ENCODE results near the gene PTTG1IP. TPM values are rescaled to one million over a fixed set of nuclear protein-coding genes. Genes with fewer than 3 reads are reported as not detected.

Gene PTTG1IP
- total RNA-seq, 6 experiments from 2014 or later, result 54.3 to 195 (median 140) TPM

- WGBS (ENCODE audit: insufficient coverage, low coverage, low lambda C conversion rate, missing lambda C conversion rate), result 74% methylated on average over 7 of the region's 28 CpGs
- no peak for ATAC-seq
- H3K27me3 ChIP-seq, result no peaks in the 10 kb centered on the region
- no peaks in the 10 kb centered on the region for H3K36me3 ChIP-seq
- TF ChIP-seq CTCF (IDR thresholded peaks at IDR 0.05), result no peak
- TF ChIP-seq POLR2A (IDR thresholded peaks at IDR 0.05), result no peak
- peak overlapping the region; percentile 18 to 42 (median 27) for H3K4me3 ChIP-seq
- peak overlapping the region in 2 of 3 donors; percentile 65 to 66 for H3K27ac ChIP-seq
- no peaks in the 10 kb centered on the region for H3K9me3 ChIP-seq
- peaks cover 0 to 11% (median 5%) of the 10 kb centered on the region in 4 donors for H3K4me1 ChIP-seq
- DNase-seq, result peak in 2 of 3 donors; percentile 25 to 59
- intact Hi-C loops (cut with DNase I), result no loop called here
These were observed 46.6 kb upstream of the PTTG1IP start for GRCh38 chr21:44919913-44920693.

- WGBS (ENCODE audit: insufficient coverage, low coverage, low lambda C conversion rate, missing lambda C conversion rate), result 87% methylated on average over 6 of the region's 26 CpGs
- Histone ChIP-seq H3K27ac (peak overlapping the region in 1 of 3 donors; percentile 13), H3K4me1 (peaks cover 0 to 18% (median 8%) of the 10 kb centered on the region in 4 donors), H3K9me3 (no peaks in the 10 kb centered on the region), H3K27me3 (no peaks in the 10 kb centered on the region), H3K4me3 (peak overlapping the region; percentile 18 to 42 (median 27)), H3K36me3 (no peaks in the 10 kb centered on the region)
- ATAC-seq (peak in 3 of 4 donors; percentile 3 to 17 (median 9)), DNase-seq (peak in 2 of 3 donors; percentile 50 to 65)
- TF ChIP-seq POLR2A (IDR thresholded peaks at IDR 0.05) (no peak), CTCF (IDR thresholded peaks at IDR 0.05) (no peak)
- intact Hi-C loops (cut with DNase I), result no loop called here
These were observed 45.8 kb upstream of the PTTG1IP start for GRCh38 chr21:44919111-44919912.

- intact Hi-C loops (cut with DNase I), result no loop called here
- H3K4me3 ChIP-seq, result no peak overlapping the region
- H3K36me3 ChIP-seq, result no peaks in the 10 kb centered on the region
- H3K9me3 ChIP-seq, result no peaks in the 10 kb centered on the region
- TF ChIP-seq CTCF (IDR thresholded peaks at IDR 0.05) (no peak), POLR2A (IDR thresholded peaks at IDR 0.05) (no peak)
- peaks cover 0 to 25% (median 15%) of the 10 kb centered on the region in 4 donors for H3K4me1 ChIP-seq
- H3K27me3 ChIP-seq, result no peaks in the 10 kb centered on the region
- no peak overlapping the region for H3K27ac ChIP-seq
- peak in 1 of 4 donors; percentile 6 for ATAC-seq
- peak in 2 of 3 donors; percentile 28 to 58 for DNase-seq
- WGBS (ENCODE audit: insufficient coverage, low coverage, low lambda C conversion rate, missing lambda C conversion rate), result 51% methylated on average over 5 of the region's 13 CpGs
These were observed 45.1 kb upstream of the PTTG1IP start for GRCh38 chr21:44918581-44919033.

GRCh38 chr21:44918107-44918470 lies 44.6 kb upstream of the PTTG1IP start:
- intact Hi-C loops (cut with DNase I), result no loop called here
- Histone ChIP-seq H3K27ac (no peak overlapping the region), H3K27me3 (no peaks in the 10 kb centered on the region), H3K4me1 (peaks cover 0 to 30% (median 18%) of the 10 kb centered on the region in 4 donors), H3K36me3 (no peaks in the 10 kb centered on the region), H3K9me3 (no peaks in the 10 kb centered on the region), H3K4me3 (no peak overlapping the region)
- ATAC-seq (peak; percentile 63 to 73 (median 67)), DNase-seq (peak; percentile 75 to 84 (median 83))
- 20% methylated on average over 4 of the region's 12 CpGs for WGBS (ENCODE audit: insufficient coverage, low coverage, low lambda C conversion rate, missing lambda C conversion rate)
- TF ChIP-seq CTCF (IDR thresholded peaks at IDR 0.05) (no peak), POLR2A (IDR thresholded peaks at IDR 0.05) (no peak)
